ENCODE data around the gene CSN2.

DNA sequence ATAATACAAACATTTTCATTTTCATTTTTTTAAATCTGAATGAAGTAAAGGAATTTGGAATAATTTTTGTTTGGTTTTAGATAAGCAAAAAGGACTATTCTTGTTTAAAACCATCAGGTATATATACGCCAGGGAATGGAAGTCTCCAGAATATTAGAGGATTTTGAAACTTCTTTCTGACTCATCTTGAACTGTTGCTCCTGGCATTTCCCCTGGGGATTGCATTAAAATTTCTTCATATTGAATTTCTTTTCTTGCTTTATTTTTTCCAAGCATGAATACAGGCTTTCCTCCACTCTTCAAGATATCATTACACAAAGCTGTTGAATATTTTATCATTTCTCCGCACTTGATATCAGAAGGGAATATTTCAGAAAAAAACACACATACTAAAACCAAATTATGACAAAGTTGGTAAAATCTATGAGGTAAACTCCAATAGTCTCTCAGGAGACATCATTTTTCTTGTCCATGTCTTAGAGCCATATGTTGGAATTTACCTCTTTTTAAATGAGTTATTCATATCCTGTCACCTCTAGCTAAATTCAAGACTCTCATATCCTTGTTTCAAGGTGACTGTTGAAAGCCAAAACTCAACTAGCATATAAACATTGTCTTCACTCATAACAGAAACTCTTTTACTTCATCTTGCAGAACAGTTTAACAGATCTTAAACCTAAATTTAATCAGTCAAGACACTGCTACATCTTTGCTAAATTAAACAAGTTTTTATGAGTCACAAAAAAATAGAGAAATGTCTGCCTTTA lies 55.3 kb downstream of the CSN2 start:
- TF ChIP-seq CTCF (IDR thresholded peaks at IDR 0.05): no peak
- TF ChIP-seq POLR2A (IDR thresholded peaks at IDR 0.05): no peak
